Measurements from ENCODE around the gene MKNK1.

MKNK1 gene

GRCh38 chr1:46577671-46578070, 26.4 kb downstream of the MKNK1 start:
- Histone ChIP-seq H2AFZ (ENCODE audit: low read length) (no peak overlapping the region), H3K4me2 (ENCODE audit: low read depth, low read length, poor library complexity, severe bottlenecking) (no peak overlapping the region), H3K79me2 (ENCODE audit: insufficient read depth, low read length) (no peaks in the 10 kb centered on the region), H3K9me3 (ENCODE audit: insufficient read depth, low read depth, low read length) (no peaks in the 10 kb centered on the region), H3K9ac (ENCODE audit: low read depth, low read length, poor library complexity, severe bottlenecking) (no peak overlapping the region), H3K9me2 (replicated peaks; ENCODE audit: low read depth, low read length) (no peaks in the 10 kb centered on the region), H3K4me1 (ENCODE audit: insufficient read depth, low read length, poor library complexity, severe bottlenecking) (peaks cover 8% of the 10 kb centered on the region), H3K4me3 (ENCODE audit: low read length, poor library complexity, severe bottlenecking) (no peak overlapping the region), H3K27me3 (ENCODE audit: insufficient read depth, low read length, poor library complexity, severe bottlenecking) (no peaks in the 10 kb centered on the region), H4K20me1 (ENCODE audit: insufficient read depth, low read length, poor library complexity, severe bottlenecking) (no peaks in the 10 kb centered on the region), H3F3A (ENCODE audit: low read depth) (no peaks in the 10 kb centered on the region), H3K36me3 (ENCODE audit: insufficient read depth, low read length) (peaks cover 42% of the 10 kb centered on the region; the same call in 1 of the 2 replicates)
- TF ChIP-seq EZH2phosphoT487 (IDR thresholded peaks at IDR 0.05; ENCODE audit: borderline replicate concordance): no peak
- TF ChIP-seq CTCF (conservative IDR thresholded peaks at IDR 0.05; ENCODE audit: low read length): no peak

- TF ChIP-seq EZH2phosphoT487 (IDR thresholded peaks at IDR 0.05; ENCODE audit: borderline replicate concordance) (no peak), CTCF (conservative IDR thresholded peaks at IDR 0.05; ENCODE audit: low read length) (no peak)
- Histone ChIP-seq H3K27me3 (ENCODE audit: insufficient read depth, low read length, poor library complexity, severe bottlenecking) (no peaks in the 10 kb centered on the region), H3K9ac (ENCODE audit: low read depth, low read length, poor library complexity, severe bottlenecking) (no peak overlapping the region)
Measured at GRCh38 chr1:46576596-46576995, 27.5 kb downstream of the MKNK1 start.

GRCh38 chr1:46575778-46576177, 28.3 kb downstream of the MKNK1 start:
- no peak overlapping the region for H2AFZ ChIP-seq (ENCODE audit: low read length)
- no peak overlapping the region for H3K4me3 ChIP-seq (ENCODE audit: low read length, poor library complexity, severe bottlenecking)
- no peak for TF ChIP-seq EZH2phosphoT487 (IDR thresholded peaks at IDR 0.05; ENCODE audit: borderline replicate concordance)
- no peak for TF ChIP-seq CTCF (conservative IDR thresholded peaks at IDR 0.05; ENCODE audit: low read length)
- H3K4me1 ChIP-seq (ENCODE audit: insufficient read depth, low read length, poor library complexity, severe bottlenecking): no peaks in the 10 kb centered on the region
- H3K79me2 ChIP-seq (ENCODE audit: insufficient read depth, low read length): no peaks in the 10 kb centered on the region
- H3K4me2 ChIP-seq (ENCODE audit: low read depth, low read length, poor library complexity, severe bottlenecking): no peak overlapping the region
- H3K27me3 ChIP-seq (ENCODE audit: insufficient read depth, low read length, poor library complexity, severe bottlenecking): no peaks in the 10 kb centered on the region
- peaks cover 36% of the 10 kb centered on the region; the same call in 1 of the 2 replicates for H3K36me3 ChIP-seq (ENCODE audit: insufficient read depth, low read length)
- no peaks in the 10 kb centered on the region for H3K9me3 ChIP-seq (ENCODE audit: insufficient read depth, low read depth, low read length)
- no peaks in the 10 kb centered on the region for H3F3A ChIP-seq (ENCODE audit: low read depth)
- no peaks in the 10 kb centered on the region for H4K20me1 ChIP-seq (ENCODE audit: insufficient read depth, low read length, poor library complexity, severe bottlenecking)
- H3K9me2 ChIP-seq (replicated peaks; ENCODE audit: low read depth, low read length): no peaks in the 10 kb centered on the region
- no peak overlapping the region for H3K9ac ChIP-seq (ENCODE audit: low read depth, low read length, poor library complexity, severe bottlenecking)

More at GRCh38 chr1:46576596-46576995, 27.5 kb downstream of the MKNK1 start:
- Histone ChIP-seq H3K36me3 (ENCODE audit: insufficient read depth, low read length) (peaks cover 36% of the 10 kb centered on the region; the same call in 1 of the 2 replicates), H2AFZ (ENCODE audit: low read length) (no peak overlapping the region), H3K9me2 (replicated peaks; ENCODE audit: low read depth, low read length) (no peaks in the 10 kb centered on the region), H3K4me3 (ENCODE audit: low read length, poor library complexity, severe bottlenecking) (no peak overlapping the region), H3K4me1 (ENCODE audit: insufficient read depth, low read length, poor library complexity, severe bottlenecking) (no peaks in the 10 kb centered on the region), H3K79me2 (ENCODE audit: insufficient read depth, low read length) (no peaks in the 10 kb centered on the region), H3F3A (ENCODE audit: low read depth) (no peaks in the 10 kb centered on the region), H3K4me2 (ENCODE audit: low read depth, low read length, poor library complexity, severe bottlenecking) (no peak overlapping the region), H4K20me1 (ENCODE audit: insufficient read depth, low read length, poor library complexity, severe bottlenecking) (no peaks in the 10 kb centered on the region), H3K9me3 (ENCODE audit: insufficient read depth, low read depth, low read length) (no peaks in the 10 kb centered on the region)
